HepG2 (cell line): Measurements from ENCODE around the gene OR2C1. TPM values are rescaled to one million over a fixed set of nuclear protein-coding genes. Genes with fewer than 3 reads are reported as not detected.

Source experiments
- DMAP1 ChIP-seq: IDR thresholded peaks from 2 replicates; pipeline ENCODE4 v1.6.1; 2016
- GFI1 ChIP-seq: sonication (generic); formaldehyde crosslinking; IDR thresholded peaks from 2 replicates; pipeline ENCODE4 v1.5.0; 2020; ENCODE audit warnings: missing genetic modification reagents, mild to moderate bottlenecking, borderline replicate concordance
- GLMP ChIP-seq: sonication (generic); formaldehyde crosslinking; IDR thresholded peaks from 2 replicates; pipeline ENCODE4 v1.9.0; 2021; ENCODE audit warnings: missing genetic modification reagents, mild to moderate bottlenecking, borderline replicate concordance
- GPN1 ChIP-seq: sonication (generic); formaldehyde crosslinking; IDR thresholded peaks from 2 replicates; pipeline ENCODE4 v1.5.1; 2020; ENCODE audit warnings: missing genetic modification reagents, borderline replicate concordance
- HNF4A ChIP-seq: sonication (generic); formaldehyde crosslinking; IDR thresholded peaks from 2 replicates; pipeline ENCODE4 v1.4.0; 2020; ENCODE audit warnings: missing genetic modification reagents
- JUN ChIP-seq: sonication (generic); formaldehyde crosslinking; IDR thresholded peaks from 2 replicates; pipeline ENCODE4 v1.4.0; 2020; ENCODE audit warnings: mild to moderate bottlenecking, missing genetic modification reagents
- JUNB ChIP-seq: sonication (generic); formaldehyde crosslinking; IDR thresholded peaks from 2 replicates; pipeline ENCODE4 v1.8.0; 2022; ENCODE audit warnings: missing genetic modification reagents, mild to moderate bottlenecking, borderline replicate concordance
- MTA3 ChIP-seq: sonication (generic); formaldehyde crosslinking; IDR thresholded peaks from 2 replicates; pipeline ENCODE4 v1.4.0; 2020; ENCODE audit warnings: missing genetic modification reagents
- NCOA1 ChIP-seq: sonication (generic); formaldehyde crosslinking; IDR thresholded peaks from 2 replicates; pipeline ENCODE4 v1.9.0; 2021; ENCODE audit warnings: missing genetic modification reagents
- NFIC ChIP-seq: IDR thresholded peaks from 2 replicates; pipeline ENCODE4 v1.6.1; 2012; ENCODE audit warnings: mild to moderate bottlenecking, low read length, inconsistent platforms
- PAXIP1 ChIP-seq: sonication (generic); formaldehyde crosslinking; conservative IDR thresholded peaks from 2 replicates; pipeline ENCODE4 v1.4.0; 2020; ENCODE audit warnings: mild to moderate bottlenecking, missing genetic modification reagents, moderate library complexity
- POGK ChIP-seq: sonication (generic); formaldehyde crosslinking; conservative IDR thresholded peaks from 2 replicates; pipeline ENCODE4 v1.8.0; 2022; ENCODE audit warnings: mild to moderate bottlenecking, moderate library complexity, missing genetic modification reagents
- RFXAP ChIP-seq: sonication (generic); formaldehyde crosslinking; IDR thresholded peaks from 2 replicates; pipeline ENCODE4 v1.4.0; 2020; ENCODE audit warnings: missing genetic modification reagents, borderline replicate concordance
- SALL1 ChIP-seq: sonication (generic); formaldehyde crosslinking; IDR thresholded peaks from 2 replicates; pipeline ENCODE4 v1.8.0; 2022; ENCODE audit warnings: mild to moderate bottlenecking, missing genetic modification reagents
- STAT5B ChIP-seq: sonication (generic); formaldehyde crosslinking; IDR thresholded peaks from 2 replicates; pipeline ENCODE4 v1.4.0; 2020; ENCODE audit warnings: missing genetic modification reagents
- TCF12 ChIP-seq, 2 experiments: fragments of 450-650 bp in 1 of 2; sonication (generic) in 1 of 2; formaldehyde crosslinking in 1 of 2; IDR thresholded peaks; 2 replicates each; pipeline versions ENCODE4 v1.6.1 to v1.8.0; 2017 to 2022; ENCODE audit warnings: antibody characterized with exemption in 1 of 2, mild to moderate bottlenecking in 1 of 2, missing genetic modification reagents in 1 of 2, moderate library complexity in 1 of 2
- ZBTB46 ChIP-seq: sonication (generic); formaldehyde crosslinking; IDR thresholded peaks from 2 replicates; pipeline ENCODE4 v1.4.0; 2020; ENCODE audit warnings: mild to moderate bottlenecking, missing genetic modification reagents, borderline replicate concordance
- ZNF205 ChIP-seq: IDR thresholded peaks from 2 replicates; pipeline ENCODE4 v1.6.1; 2018; ENCODE audit warnings: missing biosample characterization, missing genetic modification reagents
- ZNF430 ChIP-seq: sonication (generic); formaldehyde crosslinking; IDR thresholded peaks from 2 replicates; pipeline ENCODE4 v1.9.0; 2021; ENCODE audit warnings: mild to moderate bottlenecking, missing genetic modification reagents
- ZNF780A ChIP-seq: sonication (generic); formaldehyde crosslinking; IDR thresholded peaks from 2 replicates; pipeline ENCODE4 v1.8.0; 2022; ENCODE audit warnings: mild to moderate bottlenecking, missing genetic modification reagents, moderate library complexity
- ZNF850 ChIP-seq: sonication (generic); formaldehyde crosslinking; conservative IDR thresholded peaks from 2 replicates; pipeline ENCODE4 v1.9.0; 2021; ENCODE audit warnings: mild to moderate bottlenecking, missing genetic modification reagents
- polyA plus RNA-seq, 8 experiments: library from polyadenylated mRNA; depleted of rRNA in 3 of 8; stranded (reverse) in 7 of 8; unstranded in 1 of 8; fragments of >200 nt; fragmentation: Illumina TruSeq in 4 of 8; extraction: Trizol in 4 of 8; gene quantifications; 2 replicates each; pipeline versions ENCODE4 v1.2.1 to v1.2.3, GENCODE V29; 2011 to 2016; ENCODE audit warnings: low read depth in 4 of 8, missing spikeins in 1 of 8, mixed read lengths in 1 of 8; ENCODE audit not compliant: insufficient read depth in 1 of 8
- total RNA-seq, 5 experiments: library from RNA; depleted of rRNA; stranded (reverse); fragments of >200 nt; fragmentation: Illumina TruSeq; extraction: Trizol; gene quantifications; 2 replicates each; pipeline ENCODE4 v1.2.3, GENCODE V29; 2016; ENCODE audit warnings: low read depth in 1 of 5

OR2C1 gene
- total and polyA plus RNA-seq, 2 of the 13 experiments (the other 11 are each of a cell fraction or from before 2014, with no cell fraction given) = not detected

GRCh38 chr16:3400779-3401688 lies 45.3 kb downstream of the OR2C1 start, which contains the start of the genes ZNF174 and ZSCAN32 (continued):
- TF ChIP-seq PAXIP1 (CRISPR knock-in tag) (peak; percentile 60), MTA3 (no peak), ZNF205 (CRISPR knock-in tag) (peak; percentile 61; the same call in 1 of the 2 replicates), DMAP1 (CRISPR knock-in tag) (peak; percentile 63; the same call in 1 of the 2 replicates), STAT5B (CRISPR knock-in tag) (no peak), POGK (CRISPR knock-in tag) (peak; percentile 93), GLMP (CRISPR knock-in tag) (no peak), JUN (no peak), GFI1 (peak; percentile 63; the same call in 1 of the 2 replicates), NCOA1 (CRISPR knock-in tag) (no peak; the same call in 1 of the 2 replicates), RFXAP (CRISPR knock-in tag) (no peak), HNF4A (CRISPR knock-in tag) (peak; percentile 75), JUNB (CRISPR knock-in tag) (peak; percentile 45; the same call in 1 of the 2 replicates), ZNF430 (CRISPR knock-in tag) (peak; percentile 69; the same call in 1 of the 2 replicates), SALL1 (peak; percentile 66), ZNF780A (CRISPR knock-in tag) (no peak; the same call in 1 of the 2 replicates), TCF12 (IDR thresholded peaks at IDR 0.05) (no peak), TCF12 (CRISPR knock-in tag; IDR thresholded peaks at IDR 0.05) (0 out of 2 replicates have a peak, but pooled peaks have one; percentile 47), NFIC (no peak), ZNF850 (no peak), ZBTB46 (no peak), GPN1 (CRISPR knock-in tag) (no peak)
